K562 (cell line): ENCODE results near the gene ATP8B4. TPM values are rescaled to one million over a fixed set of nuclear protein-coding genes. Genes with fewer than 3 reads are reported as not detected.

Source experiments
- ATAC-seq: fragments of 200-7000 bp; cut with Tn5 transposase; 3 replicates; pipeline ENCODE4 v1.9.1; 2020; ENCODE audit warnings: moderate library complexity
- BruUV-seq: library from RNA; stranded (reverse); fragments of 400-500 nt; replicated peaks from 2 replicates; lab custom pipeline; 2021; lab: Mats Ljungman, UMichigan
- CTCF ChIA-PET: fragments of 300-600 bp; formaldehyde crosslinking; extraction: SDS; loops from one replicate; lab custom pipeline; 2021; ENCODE audit warnings: low intra/inter-chr PET ratio; lab: Yijun Ruan, JAX
- POLR2A ChIA-PET: fragments of 300-600, 350-650 bp; sonication (Branson Sonifier 250); formaldehyde crosslinking; extraction: SDS; loops from one replicate; lab custom pipeline; 2021; ENCODE audit warnings: antibody characterized with exemption, inconsistent platforms; lab: Yijun Ruan, JAX
- DNase-seq, 4 experiments: peaks; one replicate each; pipeline versions ENCODE4 v3.0.0 to v3.0.0-alpha.2; 2011 to 2018; ENCODE audit warnings: low spot score in 3 of 4, mixed read lengths in 3 of 4; ENCODE audit errors: extremely low read depth in 1 of 4
- FAIRE-seq: peaks from 2 replicates; lab custom pipeline; 2011; peaks lifted over from hg19 to GRCh38; lab: Jason Lieb, UNC
- H2AFZ ChIP-seq: 2 replicates; pipeline ENCODE4 v1.6.0; 2011; ENCODE audit warnings: low read depth, low read length, control low read depth, inconsistent platforms
- H3K27ac ChIP-seq: fragments of 200-600 bp; 3 replicates; pipeline ENCODE4 v1.8.0; 2011; ENCODE audit warnings: low read depth, mild to moderate bottlenecking, control low read depth, inconsistent platforms, low read length, moderate library complexity, mixed read lengths; ENCODE audit errors: extremely low read depth
- H3K27me3 ChIP-seq, 2 experiments: fragments of 300-600 bp in 1 of 2; 2 replicates in 1 of 2; 3 replicates in 1 of 2; pipeline versions ENCODE4 v1.6.0 to v1.8.0; 2011; ENCODE audit warnings: inconsistent platforms in 2 of 2, low read length in 2 of 2, mild to moderate bottlenecking in 1 of 2, mixed read lengths in 1 of 2, moderate library complexity in 1 of 2; ENCODE audit not compliant: control insufficient read depth in 2 of 2, insufficient read depth in 2 of 2
- H3K36me3 ChIP-seq: fragments of 300-600 bp; 3 replicates; pipeline ENCODE4 v1.8.0; 2011; ENCODE audit warnings: mild to moderate bottlenecking, low read length, inconsistent platforms; ENCODE audit not compliant: control insufficient read depth, insufficient read depth
- H3K4me1 ChIP-seq, 2 experiments: fragments of 200-600 bp in 1 of 2; replicated peaks in 1 of 2; 2 replicates in 1 of 2; 3 replicates in 1 of 2; pipeline versions ENCODE4 v1.5.1 to v1.8.0; 2011; ENCODE audit warnings: inconsistent platforms in 2 of 2, low read length in 2 of 2, mild to moderate bottlenecking in 1 of 2, mixed read lengths in 1 of 2, moderate library complexity in 1 of 2; ENCODE audit not compliant: control insufficient read depth in 2 of 2, insufficient read depth in 2 of 2
- H3K4me2 ChIP-seq: 2 replicates; pipeline ENCODE4 v1.6.1; 2011; ENCODE audit warnings: low read length, control low read depth, inconsistent platforms, mixed read lengths; ENCODE audit not compliant: insufficient read depth
- H3K4me3 ChIP-seq: fragments of 200-600 bp; sonication (generic), shearing (Covaris generic); 2 replicates; pipeline ENCODE4 v1.5.1; 2016; ENCODE audit warnings: control low read depth, inconsistent platforms
- H3K79me2 ChIP-seq: fragments of 200-600 bp; 3 replicates; pipeline ENCODE4 v1.8.0; 2011; ENCODE audit warnings: low read length, inconsistent platforms; ENCODE audit not compliant: control insufficient read depth, insufficient read depth
- H3K9ac ChIP-seq, 2 experiments: 2 replicates each; pipeline versions ENCODE4 v1.6.0 to v1.6.1; 2011; ENCODE audit warnings: low read depth in 2 of 2, low read length in 2 of 2, control low read depth in 1 of 2, inconsistent platforms in 1 of 2, mild to moderate bottlenecking in 1 of 2, mixed read lengths in 1 of 2; ENCODE audit not compliant: insufficient read depth in 1 of 2
- H3K9me1 ChIP-seq: one replicate; pipeline ENCODE4 v1.6.0; 2011; ENCODE audit warnings: inconsistent platforms, mild to moderate bottlenecking, low read length, moderate library complexity; ENCODE audit not compliant: control insufficient read depth, insufficient read depth
- H3K9me3 ChIP-seq: replicated peaks from 2 replicates; pipeline ENCODE4 v1.5.1; 2011; ENCODE audit warnings: low read depth, low read length, inconsistent platforms; ENCODE audit not compliant: control insufficient read depth, insufficient read depth
- H4K20me1 ChIP-seq: replicated peaks from 2 replicates; pipeline ENCODE4 v1.6.1; 2011; ENCODE audit warnings: low read length, inconsistent platforms, mixed read lengths; ENCODE audit not compliant: control insufficient read depth, insufficient read depth
- MTF1 ChIP-seq: fragments of 250-450 bp; sonication (Bioruptor Pico); IDR thresholded peaks from 2 replicates; pipeline ENCODE4 v1.9.0; 2021; ENCODE audit warnings: moderate library complexity, mild to moderate bottlenecking, inconsistent platforms, borderline replicate concordance
- RNF2 ChIP-seq: sonication (generic); IDR thresholded peaks from 2 replicates; pipeline ENCODE4 v1.6.1; 2016
- SREBF1 ChIP-seq: fragments of 150-350 bp; IDR thresholded peaks from 2 replicates; pipeline ENCODE4 v1.6.1; 2014; ENCODE audit warnings: antibody characterized with exemption, low read depth, low read length, borderline replicate concordance
- TEAD1 ChIP-seq, 2 experiments: fragments of 450-650 bp in 1 of 2; sonication (generic) in 1 of 2; formaldehyde crosslinking; IDR thresholded peaks; 2 replicates each; pipeline versions ENCODE4 v1.4.0 to v1.8.0; 2020 to 2022; ENCODE audit warnings: mild to moderate bottlenecking in 2 of 2, missing genetic modification reagents in 1 of 2
- ZFX ChIP-seq: sonication (generic); formaldehyde crosslinking; IDR thresholded peaks from 2 replicates; pipeline ENCODE4 v1.8.0; 2022; ENCODE audit warnings: mild to moderate bottlenecking, missing genetic modification reagents, moderate library complexity
- ZNF197 ChIP-seq: fragments of 200-800 bp; sonication (Bioruptor generic); IDR thresholded peaks from 2 replicates; pipeline ENCODE4 v1.6.1; 2016; ENCODE audit warnings: low read depth, missing genetic modification characterization, missing compliant biosample characterization
- WGBS: fragments of 100-300 bp; shearing (Covaris generic); methylation state at CpG from one replicate; pipeline ENCODE4 v1.1.6; 2016; ENCODE audit warnings: low coverage, mixed read lengths; ENCODE audit not compliant: insufficient coverage; ENCODE audit errors: missing lambda C conversion rate; 5-methylcytosine and 5-hydroxymethylcytosine counted together
- in situ Hi-C: fragments of 300-500 bp; cut with MboI; formaldehyde crosslinking; loops from 4 replicates; pipeline ENCODE4 v1.15.0; 2018; ENCODE audit warnings: inconsistent platforms, mixed read lengths
- intact Hi-C: fragments of 100-400 bp; cut with micrococcal nuclease; formaldehyde crosslinking; loops from 2 replicates; pipeline ENCODE4 v1.14.2; 2022
- polyA plus RNA-seq, 8 experiments: library from polyadenylated mRNA; depleted of rRNA in 4 of 8; stranded (reverse) in 5 of 8; unstranded in 3 of 8; fragments of >200 nt; fragmentation: Nextera tagmentation in 2 of 8; fragmentation: Illumina TruSeq in 1 of 8; extraction: Ambion mirVana in 2 of 8; extraction: Trizol in 1 of 8; gene quantifications; 2 replicates each; pipeline versions ENCODE4 v1.2.1 to v1.2.3, GENCODE V29; 2011 to 2014; ENCODE audit warnings: inconsistent platforms in 1 of 8, missing spikeins in 1 of 8
- total RNA-seq, 7 experiments: library from RNA; depleted of rRNA in 6 of 7; stranded (reverse); fragments of >200 nt in 6 of 7; fragmentation: Illumina TruSeq in 2 of 7; extraction: Trizol in 2 of 7; gene quantifications; 2 replicates each; pipeline versions ENCODE4 v1.2.1 to v1.2.3, GENCODE V29; 2011 to 2021; ENCODE audit warnings: low replicate concordance in 1 of 7
- TF ChIP-seq, protein P1 (sequence below): fragments of 250-450 bp; sonication (Bioruptor Pico); IDR thresholded peaks from 2 replicates; pipeline ENCODE4 v1.8.0; 2021; ENCODE audit warnings: mild to moderate bottlenecking, moderate library complexity

Gene ATP8B4
- total and polyA plus RNA-seq, 9 of the 15 experiments (the other 6 are each of a cell fraction or from before 2014, with no cell fraction given): 0.14 to 2.5 (median 0.44) TPM

- Histone ChIP-seq H3K4me2 (no peak overlapping the region), H3K79me2 (no peaks in the 10 kb centered on the region), H2AFZ (no peak overlapping the region), H3K27me3 (no peaks in the 10 kb centered on the region), H3K4me1 (no peaks in the 10 kb centered on the region), H3K27ac (no peak overlapping the region), H3K9ac (no peak overlapping the region), H3K9me1 (no peaks in the 10 kb centered on the region), H3K9me3 (no peaks in the 10 kb centered on the region)
- CTCF ChIA-PET: no interaction called here
- DNase-seq (no peak), FAIRE-seq (no peak)
- 0% methylated on average over 2 of the region's 2 CpGs for WGBS
- no TSS peak for BruUV-seq
- POLR2A ChIA-PET: no interaction called here
- in situ Hi-C loops: no loop called here
- TF ChIP-seq SREBF1 (no peak), TEAD1 (CRISPR knock-in tag; IDR thresholded peaks at IDR 0.05) (no peak), ZNF197 (CRISPR knock-in tag) (no peak), ZFX (CRISPR knock-in tag) (no peak), MTF1 (CRISPR knock-in tag) (no peak), RNF2 (no peak)
- TF ChIP-seq, protein P1, sequence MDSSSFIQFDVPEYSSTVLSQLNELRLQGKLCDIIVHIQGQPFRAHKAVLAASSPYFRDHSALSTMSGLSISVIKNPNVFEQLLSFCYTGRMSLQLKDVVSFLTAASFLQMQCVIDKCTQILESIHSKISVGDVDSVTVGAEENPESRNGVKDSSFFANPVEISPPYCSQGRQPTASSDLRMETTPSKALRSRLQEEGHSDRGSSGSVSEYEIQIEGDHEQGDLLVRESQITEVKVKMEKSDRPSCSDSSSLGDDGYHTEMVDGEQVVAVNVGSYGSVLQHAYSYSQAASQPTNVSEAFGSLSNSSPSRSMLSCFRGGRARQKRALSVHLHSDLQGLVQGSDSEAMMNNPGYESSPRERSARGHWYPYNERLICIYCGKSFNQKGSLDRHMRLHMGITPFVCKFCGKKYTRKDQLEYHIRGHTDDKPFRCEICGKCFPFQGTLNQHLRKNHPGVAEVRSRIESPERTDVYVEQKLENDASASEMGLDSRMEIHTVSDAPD: no peak
- TF ChIP-seq, all 486 proteins: peak for 0
- ATAC-seq: no peak
- no peaks in the 10 kb centered on the region for H4K20me1 ChIP-seq
- H3K4me3 ChIP-seq: no peak overlapping the region
- intact Hi-C loops: no loop called here
- no peaks in the 10 kb centered on the region for H3K36me3 ChIP-seq
These were observed 301.9 kb downstream of the ATP8B4 start for GRCh38 chr15:49817100-49817499.
